ENCODE data around the gene POLR2J.
"Not testable (repeated sequence)": the region's sequence is repeated elsewhere in the genome, so short reads cannot be mapped to it uniquely, and the experiment has no call there.

- TF ChIP-seq CTCF (IDR thresholded peaks at IDR 0.05 in 4 of 5, conservative IDR thresholded peaks at IDR 0.05 in 1 of 5); POLR2A (IDR thresholded peaks at IDR 0.05): not testable (repeated sequence)
Measured at GRCh38 chr7:102498321-102498720, 19.6 kb upstream of the POLR2J start.

All from gastrocnemius medialis (tissue), 4 donors.